ENCODE results near the gene MED10. TPM values are rescaled to one million over a fixed set of nuclear protein-coding genes. Genes with fewer than 3 reads are reported as not detected.

MED10 gene
- total and polyA plus RNA-seq, 2 experiments from 2014 or later, result 16.0 to 58.1 TPM

DNA sequence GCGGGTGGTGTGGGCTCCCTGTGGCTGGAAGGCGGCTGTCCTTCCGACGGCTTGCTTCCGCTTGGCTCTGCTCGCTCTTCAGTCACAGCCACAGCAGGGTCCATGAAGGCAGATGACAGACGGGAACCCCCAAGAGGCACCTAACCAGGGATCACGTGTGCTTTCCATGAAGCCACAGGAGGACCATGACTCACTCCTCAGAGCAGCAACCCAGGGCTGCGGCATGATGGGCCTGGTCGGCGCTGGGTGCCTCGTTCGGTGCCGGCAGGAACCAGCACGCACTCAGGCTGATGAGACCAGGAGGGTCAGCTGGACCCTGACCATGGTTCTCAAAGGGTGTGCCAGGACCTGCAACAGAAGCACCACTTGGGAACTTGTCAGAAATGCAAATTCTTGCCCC lies 32.8 kb upstream of the MED10 start:
- peaks cover 7% of the 10 kb centered on the region for H3K27me3 Mint-ChIP-seq (ENCODE audit: insufficient read depth, low read depth, poor library complexity)
- Histone ChIP-seq H3K4me2 (no peak overlapping the region), H3K27ac (ENCODE audit: low read depth) (no peak overlapping the region), H3K79me2 (replicated peaks; ENCODE audit: insufficient read depth) (no peaks in the 10 kb centered on the region), H3K4me3 (no peak overlapping the region), H4K20me1 (replicated peaks; ENCODE audit: insufficient read depth) (no peaks in the 10 kb centered on the region), H3K27me3 (ENCODE audit: insufficient read depth) (no peaks in the 10 kb centered on the region), H3F3A (replicated peaks; ENCODE audit: low read depth) (no peaks in the 10 kb centered on the region), H3K4me1 (ENCODE audit: insufficient read depth) (no peaks in the 10 kb centered on the region), H2AFZ (no peak overlapping the region), H3K36me3 (ENCODE audit: insufficient read depth) (no peaks in the 10 kb centered on the region), H3K9me2 (ENCODE audit: insufficient read depth) (no peaks in the 10 kb centered on the region)
- DNase-seq (ENCODE audit: low spot score) (no peak), ATAC-seq (no peak)
- H3K4me3 Mint-ChIP-seq, result no peak overlapping the region
- TF ChIP-seq, protein P1, sequence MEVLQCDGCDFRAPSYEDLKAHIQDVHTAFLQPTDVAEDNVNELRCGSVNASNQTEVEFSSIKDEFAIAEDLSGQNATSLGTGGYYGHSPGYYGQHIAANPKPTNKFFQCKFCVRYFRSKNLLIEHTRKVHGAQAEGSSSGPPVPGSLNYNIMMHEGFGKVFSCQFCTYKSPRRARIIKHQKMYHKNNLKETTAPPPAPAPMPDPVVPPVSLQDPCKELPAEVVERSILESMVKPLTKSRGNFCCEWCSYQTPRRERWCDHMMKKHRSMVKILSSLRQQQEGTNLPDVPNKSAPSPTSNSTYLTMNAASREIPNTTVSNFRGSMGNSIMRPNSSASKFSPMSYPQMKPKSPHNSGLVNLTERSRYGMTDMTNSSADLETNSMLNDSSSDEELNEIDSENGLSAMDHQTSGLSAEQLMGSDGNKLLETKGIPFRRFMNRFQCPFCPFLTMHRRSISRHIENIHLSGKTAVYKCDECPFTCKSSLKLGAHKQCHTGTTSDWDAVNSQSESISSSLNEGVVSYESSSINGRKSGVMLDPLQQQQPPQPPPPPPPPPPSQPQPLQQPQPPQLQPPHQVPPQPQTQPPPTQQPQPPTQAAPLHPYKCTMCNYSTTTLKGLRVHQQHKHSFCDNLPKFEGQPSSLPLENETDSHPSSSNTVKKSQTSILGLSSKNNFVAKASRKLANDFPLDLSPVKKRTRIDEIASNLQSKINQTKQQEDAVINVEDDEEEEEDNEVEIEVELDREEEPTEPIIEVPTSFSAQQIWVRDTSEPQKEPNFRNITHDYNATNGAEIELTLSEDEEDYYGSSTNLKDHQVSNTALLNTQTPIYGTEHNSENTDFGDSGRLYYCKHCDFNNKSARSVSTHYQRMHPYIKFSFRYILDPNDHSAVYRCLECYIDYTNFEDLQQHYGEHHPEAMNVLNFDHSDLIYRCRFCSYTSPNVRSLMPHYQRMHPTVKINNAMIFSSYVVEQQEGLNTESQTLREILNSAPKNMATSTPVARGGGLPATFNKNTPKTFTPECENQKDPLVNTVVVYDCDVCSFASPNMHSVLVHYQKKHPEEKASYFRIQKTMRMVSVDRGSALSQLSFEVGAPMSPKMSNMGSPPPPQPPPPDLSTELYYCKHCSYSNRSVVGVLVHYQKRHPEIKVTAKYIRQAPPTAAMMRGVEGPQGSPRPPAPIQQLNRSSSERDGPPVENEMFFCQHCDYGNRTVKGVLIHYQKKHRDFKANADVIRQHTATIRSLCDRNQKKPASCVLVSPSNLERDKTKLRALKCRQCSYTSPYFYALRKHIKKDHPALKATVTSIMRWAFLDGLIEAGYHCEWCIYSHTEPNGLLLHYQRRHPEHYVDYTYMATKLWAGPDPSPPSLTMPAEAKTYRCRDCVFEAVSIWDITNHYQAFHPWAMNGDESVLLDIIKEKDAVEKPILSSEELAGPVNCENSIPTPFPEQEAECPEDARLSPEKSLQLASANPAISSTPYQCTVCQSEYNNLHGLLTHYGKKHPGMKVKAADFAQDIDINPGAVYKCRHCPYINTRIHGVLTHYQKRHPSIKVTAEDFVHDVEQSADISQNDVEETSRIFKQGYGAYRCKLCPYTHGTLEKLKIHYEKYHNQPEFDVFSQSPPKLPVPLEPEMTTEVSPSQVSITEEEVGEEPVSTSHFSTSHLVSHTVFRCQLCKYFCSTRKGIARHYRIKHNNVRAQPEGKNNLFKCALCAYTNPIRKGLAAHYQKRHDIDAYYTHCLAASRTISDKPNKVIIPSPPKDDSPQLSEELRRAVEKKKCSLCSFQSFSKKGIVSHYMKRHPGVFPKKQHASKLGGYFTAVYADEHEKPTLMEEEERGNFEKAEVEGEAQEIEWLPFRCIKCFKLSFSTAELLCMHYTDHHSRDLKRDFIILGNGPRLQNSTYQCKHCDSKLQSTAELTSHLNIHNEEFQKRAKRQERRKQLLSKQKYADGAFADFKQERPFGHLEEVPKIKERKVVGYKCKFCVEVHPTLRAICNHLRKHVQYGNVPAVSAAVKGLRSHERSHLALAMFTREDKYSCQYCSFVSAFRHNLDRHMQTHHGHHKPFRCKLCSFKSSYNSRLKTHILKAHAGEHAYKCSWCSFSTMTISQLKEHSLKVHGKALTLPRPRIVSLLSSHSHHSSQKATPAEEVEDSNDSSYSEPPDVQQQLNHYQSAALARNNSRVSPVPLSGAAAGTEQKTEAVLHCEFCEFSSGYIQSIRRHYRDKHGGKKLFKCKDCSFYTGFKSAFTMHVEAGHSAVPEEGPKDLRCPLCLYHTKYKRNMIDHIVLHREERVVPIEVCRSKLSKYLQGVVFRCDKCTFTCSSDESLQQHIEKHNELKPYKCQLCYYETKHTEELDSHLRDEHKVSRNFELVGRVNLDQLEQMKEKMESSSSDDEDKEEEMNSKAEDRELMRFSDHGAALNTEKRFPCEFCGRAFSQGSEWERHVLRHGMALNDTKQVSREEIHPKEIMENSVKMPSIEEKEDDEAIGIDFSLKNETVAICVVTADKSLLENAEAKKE (CRISPR knock-in tag; IDR thresholded peaks at IDR 0.05), result no peak
- no peak for TF ChIP-seq JUNB (IDR thresholded peaks at IDR 0.05; ENCODE audit: unreplicated experiment)
- TF ChIP-seq NANOG (IDR thresholded peaks at IDR 0.05; ENCODE audit: borderline replicate concordance), result no peak
- no peak for TF ChIP-seq POLR2AphosphoS5 (IDR thresholded peaks at IDR 0.05; ENCODE audit: low read depth)
- TF ChIP-seq STAT1 (IDR thresholded peaks at IDR 0.05; ENCODE audit: unreplicated experiment), result no peak
- TF ChIP-seq ETS1 (IDR thresholded peaks at IDR 0.05), result no peak
- no peak for TF ChIP-seq EZH2phosphoT487 (IDR thresholded peaks at IDR 0.05; ENCODE audit: unreplicated experiment)
- H3K36me3 Mint-ChIP-seq (ENCODE audit: low read depth), result no peaks in the 10 kb centered on the region
- peaks cover 4% of the 10 kb centered on the region; the same call in 2 of the 3 replicates for H3K9me3 Mint-ChIP-seq
- peaks cover 12% of the 10 kb centered on the region for H3K4me1 Mint-ChIP-seq
- no peak overlapping the region for H3K27ac Mint-ChIP-seq
